Measurements from ENCODE around the gene CHRNE. TPM values are rescaled to one million over a fixed set of nuclear protein-coding genes. Genes with fewer than 3 reads are reported as not detected.

The CHRNE gene
- total RNA-seq, 1 experiment from 2014 or later = 0.31 TPM

DNA sequence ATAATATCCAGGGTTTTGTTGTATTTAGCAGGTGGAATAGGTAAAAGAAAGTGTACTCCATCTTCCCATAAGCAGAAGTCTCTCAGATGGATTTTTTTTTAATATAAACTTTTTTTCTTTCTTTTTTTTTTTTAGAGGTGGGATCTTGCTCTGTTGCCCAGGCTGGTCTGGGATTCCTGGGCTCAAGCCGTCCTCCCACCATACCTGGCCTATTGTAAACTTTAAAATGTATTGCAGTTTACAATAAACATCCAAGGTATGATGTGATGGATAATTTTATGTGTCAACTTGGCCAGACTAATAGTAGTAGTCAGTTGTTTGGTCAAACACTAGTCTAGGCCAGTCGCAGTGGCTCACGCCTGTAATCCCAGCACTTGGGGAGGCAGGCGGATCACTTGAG, 18.4 kb upstream of the CHRNE start:
- no peak overlapping the region for H3K27ac ChIP-seq (ENCODE audit: insufficient read length, low read depth, low read length)

More for the DNA sequence above, 18.4 kb upstream of the CHRNE start:
- no peak overlapping the region for H2BK12ac ChIP-seq (ENCODE audit: insufficient read length, low read depth, low read length)
- H3K27ac Mint-ChIP-seq = no peak overlapping the region
- H3K4me3 Mint-ChIP-seq = no peak overlapping the region
- no peak overlapping the region for H3T11ph ChIP-seq (ENCODE audit: low read length)
- H4K8ac ChIP-seq (replicated peaks; ENCODE audit: insufficient read length, low read depth, low read length) = no peak overlapping the region
- no peaks in the 10 kb centered on the region for H3K9me3 Mint-ChIP-seq
- no peaks in the 10 kb centered on the region for H4K20me1 ChIP-seq (ENCODE audit: control insufficient read depth, insufficient read depth, insufficient read length)
- no peak overlapping the region for H2AFZ ChIP-seq (ENCODE audit: low read length)
- no peak overlapping the region for H4K91ac ChIP-seq (ENCODE audit: insufficient read length, low read depth, low read length)
- H3K23ac ChIP-seq (ENCODE audit: insufficient read length, low read depth, low read length) = no peak overlapping the region
- no peak overlapping the region for H2AK5ac ChIP-seq (ENCODE audit: insufficient read length, low read length)
- H3K27me3 ChIP-seq (ENCODE audit: insufficient read depth, low read length) = no peaks in the 10 kb centered on the region
- no peaks in the 10 kb centered on the region for H3K79me2 ChIP-seq (ENCODE audit: insufficient read depth, low read length)
- no peak overlapping the region for H2BK5ac ChIP-seq (ENCODE audit: insufficient read length, low read length)
- no peak overlapping the region for H2BK15ac ChIP-seq (ENCODE audit: low read depth, low read length)
- no peak for DNase-seq
- WGBS (ENCODE audit: extremely low coverage, insufficient read length, low lambda C conversion rate) = no CpG with 5 or more reads among the region's 4 CpGs
- H3K4me1 Mint-ChIP-seq = peaks cover 7% of the 10 kb centered on the region in 2 experiments
- no peaks in the 10 kb centered on the region for H3K23me2 ChIP-seq (ENCODE audit: insufficient read length, low read depth, low read length, poor library complexity, severe bottlenecking)
- H3K56ac ChIP-seq (ENCODE audit: insufficient read length, low read depth, low read length) = no peak overlapping the region
- no peaks in the 10 kb centered on the region for H3K79me1 ChIP-seq (ENCODE audit: insufficient read depth, low read depth, low read length, poor library complexity, severe bottlenecking)
- no peaks in the 10 kb centered on the region for H3K9me3 ChIP-seq (ENCODE audit: control insufficient read depth, low read depth, low read length)
- TF ChIP-seq, protein P1, sequence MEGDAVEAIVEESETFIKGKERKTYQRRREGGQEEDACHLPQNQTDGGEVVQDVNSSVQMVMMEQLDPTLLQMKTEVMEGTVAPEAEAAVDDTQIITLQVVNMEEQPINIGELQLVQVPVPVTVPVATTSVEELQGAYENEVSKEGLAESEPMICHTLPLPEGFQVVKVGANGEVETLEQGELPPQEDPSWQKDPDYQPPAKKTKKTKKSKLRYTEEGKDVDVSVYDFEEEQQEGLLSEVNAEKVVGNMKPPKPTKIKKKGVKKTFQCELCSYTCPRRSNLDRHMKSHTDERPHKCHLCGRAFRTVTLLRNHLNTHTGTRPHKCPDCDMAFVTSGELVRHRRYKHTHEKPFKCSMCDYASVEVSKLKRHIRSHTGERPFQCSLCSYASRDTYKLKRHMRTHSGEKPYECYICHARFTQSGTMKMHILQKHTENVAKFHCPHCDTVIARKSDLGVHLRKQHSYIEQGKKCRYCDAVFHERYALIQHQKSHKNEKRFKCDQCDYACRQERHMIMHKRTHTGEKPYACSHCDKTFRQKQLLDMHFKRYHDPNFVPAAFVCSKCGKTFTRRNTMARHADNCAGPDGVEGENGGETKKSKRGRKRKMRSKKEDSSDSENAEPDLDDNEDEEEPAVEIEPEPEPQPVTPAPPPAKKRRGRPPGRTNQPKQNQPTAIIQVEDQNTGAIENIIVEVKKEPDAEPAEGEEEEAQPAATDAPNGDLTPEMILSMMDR (conservative IDR thresholded peaks at IDR 0.05) = no peak
- H3K36me3 Mint-ChIP-seq (ENCODE audit: insufficient read depth in 1 of 3, low read depth in 3 of 3) = no peaks in the 10 kb centered on the region
- H3K4me1 ChIP-seq (ENCODE audit: insufficient read depth, low read length) = peaks cover 3% of the 10 kb centered on the region; the same call in 1 of the 2 replicates
- no peak overlapping the region for H3K4me2 ChIP-seq (ENCODE audit: insufficient read depth, insufficient read length, low read length)
- H3K9ac ChIP-seq (ENCODE audit: extremely low read depth, insufficient read length, low read length) = no peak overlapping the region
- H2BK20ac ChIP-seq (ENCODE audit: low read depth, low read length, poor library complexity, severe bottlenecking) = no peak overlapping the region
- no peak overlapping the region for H3K14ac ChIP-seq (ENCODE audit: insufficient read depth, low read length)
- no peak overlapping the region for H2BK120ac ChIP-seq (ENCODE audit: low read depth, low read length, poor library complexity, severe bottlenecking)
- H3K18ac ChIP-seq (ENCODE audit: insufficient read length, low read depth, low read length) = no peak overlapping the region
- no peak overlapping the region for H3K4ac ChIP-seq (ENCODE audit: low read depth, low read length)
- no peak overlapping the region for H4K5ac ChIP-seq (ENCODE audit: insufficient read length, low read depth, low read length)
- no peaks in the 10 kb centered on the region for H3K27me3 Mint-ChIP-seq (ENCODE audit: low read depth)

Measured in H9 (cell line).